Tibial nerve (tissue), 4 donors: ENCODE results near the gene NRXN2. TPM values are rescaled to one million over a fixed set of nuclear protein-coding genes. Genes with fewer than 3 reads are reported as not detected.

Source experiments
- DNase-seq, 2 donors: peaks; one replicate each; pipeline ENCODE4 v3.0.0-alpha.2; 2019; ENCODE audit warnings: low spot score in 2 of 2
- H3K27ac ChIP-seq, 4 donors: fragments of 200-600 bp; sonication (generic) in 3 of 4; one replicate each; pipeline ENCODE4 v1.5.1; 2017 to 2019; ENCODE audit warnings: mild to moderate bottlenecking in 1 of 4
- H3K27me3 ChIP-seq, 2 donors: fragments of 200-600 bp; sonication (generic) in 1 of 2; one replicate each; pipeline versions ENCODE4 v1.5.1 to v1.6.0; 2017 to 2019
- H3K36me3 ChIP-seq, 3 donors: fragments of 200-600 bp; sonication (generic); one replicate each; pipeline ENCODE4 v1.5.1; 2018 to 2019
- H3K4me1 ChIP-seq, 4 donors: fragments of 200-600 bp; sonication (generic) in 3 of 4; one replicate each; pipeline ENCODE4 v1.5.1; 2017 to 2019
- H3K4me3 ChIP-seq, 4 donors: fragments of 200-600 bp; sonication (generic) in 3 of 4; one replicate each; pipeline ENCODE4 v1.5.1; 2017 to 2019; ENCODE audit warnings: mild to moderate bottlenecking in 1 of 4, moderate library complexity in 1 of 4
- H3K9me3 ChIP-seq, 4 donors: fragments of 200-600 bp; sonication (generic) in 3 of 4; one replicate each; pipeline ENCODE4 v1.5.1; 2017 to 2019
- CTCF ChIP-seq, 5 experiments: fragments of 200-600 bp in 3 of 5; fragments of 450-650 bp in 2 of 5; sonication (generic) in 3 of 5; IDR thresholded peaks; one replicate each; pipeline ENCODE4 v1.5.1; 2016 to 2019; ENCODE audit warnings: antibody characterized with exemption in 5 of 5, mild to moderate bottlenecking in 3 of 5, moderate library complexity in 2 of 5
- EP300 ChIP-seq, 2 donors: sonication (generic); formaldehyde crosslinking; IDR thresholded peaks; one replicate each; pipeline ENCODE4 v1.6.1; 2017; ENCODE audit warnings: antibody characterized with exemption in 2 of 2, mild to moderate bottlenecking in 1 of 2
- POLR2A ChIP-seq, 2 donors: fragments of 450-650 bp; IDR thresholded peaks; one replicate each; pipeline ENCODE4 v1.6.1; 2017; ENCODE audit warnings: antibody characterized with exemption in 2 of 2, mild to moderate bottlenecking in 2 of 2, moderate library complexity in 2 of 2
- WGBS, 2 donors: methylation state at CpG; one replicate each; pipeline ENCODE4 v1.1.5; 2018; 5-methylcytosine and 5-hydroxymethylcytosine counted together
- total RNA-seq, 4 donors: library from RNA; depleted of rRNA; stranded (reverse); fragments of >200 nt; gene quantifications; one replicate each; pipeline ENCODE4 v1.1.0, GENCODE V29; 2016

The NRXN2 gene
- total RNA-seq, 4 donors from 2014 or later, result 1.7 to 25.5 (median 8.7) TPM

- Histone ChIP-seq H3K4me1 (peaks cover 0 to 6% (median 0%) of the 10 kb centered on the region in 4 donors), H3K36me3 (no peaks in the 10 kb centered on the region), H3K9me3 (no peaks in the 10 kb centered on the region), H3K4me3 (no peak overlapping the region), H3K27ac (no peak overlapping the region), H3K27me3 (no peaks in the 10 kb centered on the region)
- TF ChIP-seq POLR2A (IDR thresholded peaks at IDR 0.05) (no peak), EP300 (IDR thresholded peaks at IDR 0.05) (no peak), CTCF (IDR thresholded peaks at IDR 0.05) (no peak)
- WGBS, 2 donors, result 85 to 91% methylated on average over 4 of the region's 4 CpGs
- DNase-seq, result no peak
Measured at GRCh38 chr11:64654439-64654838, 68.6 kb downstream of the NRXN2 start.

GRCh38 chr11:64653388-64653973 is 69.5 kb downstream of the NRXN2 start:
- TF ChIP-seq CTCF (IDR thresholded peaks at IDR 0.05) (peak in 1 of 5 experiments; percentile 3), POLR2A (IDR thresholded peaks at IDR 0.05) (no peak), EP300 (IDR thresholded peaks at IDR 0.05) (no peak)
- no peak for DNase-seq
- Histone ChIP-seq H3K27me3 (no peaks in the 10 kb centered on the region), H3K4me1 (peaks cover 0 to 6% (median 0%) of the 10 kb centered on the region in 4 donors), H3K36me3 (no peaks in the 10 kb centered on the region), H3K9me3 (no peaks in the 10 kb centered on the region), H3K27ac (no peak overlapping the region), H3K4me3 (no peak overlapping the region)
- 53 to 58% methylated on average over 13 of the region's 13 CpGs for WGBS, 2 donors

- 53 to 59% methylated on average over 10 to 13 of the region's 13 CpGs for WGBS, 2 donors
- TF ChIP-seq POLR2A (IDR thresholded peaks at IDR 0.05) (no peak), EP300 (IDR thresholded peaks at IDR 0.05) (no peak), CTCF (IDR thresholded peaks at IDR 0.05) (peak; percentile 84 to 92 (median 89))
Measured at GRCh38 chr11:64652586-64653387, 70.2 kb downstream of the NRXN2 start.

GRCh38 chr11:64650923-64651523 is 72.0 kb downstream of the NRXN2 start:
- TF ChIP-seq CTCF (IDR thresholded peaks at IDR 0.05) (peak in 3 of 5 experiments; percentile 21 to 24 (median 23)), POLR2A (IDR thresholded peaks at IDR 0.05) (no peak)
- DNase-seq, result no peak

More at GRCh38 chr11:64652586-64653387, 70.2 kb downstream of the NRXN2 start:
- peaks cover 0 to 6% (median 0%) of the 10 kb centered on the region in 4 donors for H3K4me1 ChIP-seq
- no peaks in the 10 kb centered on the region for H3K27me3 ChIP-seq
- H3K9me3 ChIP-seq, result no peaks in the 10 kb centered on the region
- H3K4me3 ChIP-seq, result no peak overlapping the region
- DNase-seq, result peak; percentile 74 to 94
- H3K27ac ChIP-seq, result no peak overlapping the region
- H3K36me3 ChIP-seq, result no peaks in the 10 kb centered on the region

GRCh38 chr11:64649291-64649697 is 73.7 kb downstream of the NRXN2 start:
- Histone ChIP-seq H3K27me3 (peaks cover 0 to 4% of the 10 kb centered on the region in 2 donors), H3K4me3 (no peak overlapping the region), H3K27ac (no peak overlapping the region), H3K9me3 (no peaks in the 10 kb centered on the region), H3K36me3 (no peaks in the 10 kb centered on the region), H3K4me1 (peaks cover 0 to 6% (median 0%) of the 10 kb centered on the region in 4 donors)
- 18 to 20% methylated on average over 6 of the region's 6 CpGs for WGBS, 2 donors
- no peak for DNase-seq
- TF ChIP-seq EP300 (IDR thresholded peaks at IDR 0.05) (no peak), CTCF (IDR thresholded peaks at IDR 0.05) (peak in 2 of 5 experiments; percentile 6 to 32)

More at GRCh38 chr11:64650923-64651523, 72.0 kb downstream of the NRXN2 start:
- no peak overlapping the region for H3K4me3 ChIP-seq
- H3K4me1 ChIP-seq, result peaks cover 0 to 6% (median 0%) of the 10 kb centered on the region in 4 donors
- no peaks in the 10 kb centered on the region for H3K36me3 ChIP-seq
- no peaks in the 10 kb centered on the region for H3K9me3 ChIP-seq
- H3K27me3 ChIP-seq, result no peaks in the 10 kb centered on the region
- no peak overlapping the region for H3K27ac ChIP-seq
- 54 to 63% methylated on average over 18 of the region's 18 CpGs for WGBS, 2 donors
